Uterus (tissue), 2 donors: ENCODE results near the gene AGBL4.

Source experiments
- CTCF ChIP-seq, 4 experiments: fragments of 200-600 bp in 2 of 4; fragments of 450-650 bp in 2 of 4; sonication (generic) in 2 of 4; IDR thresholded peaks; one replicate each; pipeline ENCODE4 v1.5.1; 2016 to 2019; ENCODE audit warnings: antibody characterized with exemption in 4 of 4, mild to moderate bottlenecking in 2 of 4, moderate library complexity in 1 of 4
- POLR2A ChIP-seq, 2 donors: fragments of 450-650 bp; IDR thresholded peaks; one replicate each; pipeline ENCODE4 v1.6.1; 2016; ENCODE audit warnings: antibody characterized with exemption in 2 of 2, mild to moderate bottlenecking in 1 of 2, moderate library complexity in 1 of 2

- TF ChIP-seq POLR2A (IDR thresholded peaks at IDR 0.05): no peak
- no peak for TF ChIP-seq CTCF (IDR thresholded peaks at IDR 0.05)
These were observed 1158.8 kb downstream of the AGBL4 start for GRCh38 chr1:48864913-48865312.
